GM18909 (cell line): ENCODE measurements around the gene ADSS1.

Experiments
- ATAC-seq: cut with Tn5 transposase; IDR thresholded peaks from one replicate; pipeline ENCODE4 v1.9.1; 2021; ENCODE audit warnings: mild to moderate bottlenecking; ENCODE audit not compliant: unreplicated experiment, poor library complexity

The ADSS1 gene

GRCh38 chr14:104686624-104687517 is 37.2 kb upstream of the ADSS1 start:
- no peak for ATAC-seq

- ATAC-seq = no peak
Observed at GRCh38 chr14:104687601-104688504, 36.2 kb upstream of the ADSS1 start.

GRCh38 chr14:104688505-104689108 is 35.4 kb upstream of the ADSS1 start:
- ATAC-seq = no peak

- ATAC-seq = peak; percentile 41
Observed at GRCh38 chr14:104689109-104689880, 34.7 kb upstream of the ADSS1 start, which contains the start of gene INF2. INF2 (plus strand) TSS chr14:104689618; CDS start chr14:104701366, 11,748 bp downstream.

- ATAC-seq = peak; percentile 13
Observed at GRCh38 chr14:104689881-104690711, 33.9 kb upstream of the ADSS1 start.

- ATAC-seq = no peak
Observed at GRCh38 chr14:104690861-104691455, 33.1 kb upstream of the ADSS1 start.

GRCh38 chr14:104691546-104692260 is 32.3 kb upstream of the ADSS1 start:
- ATAC-seq = no peak

- ATAC-seq = no peak
Observed at GRCh38 chr14:104692261-104692938, 31.6 kb upstream of the ADSS1 start.

GRCh38 chr14:104692939-104693315 is 31.1 kb upstream of the ADSS1 start:
- no peak for ATAC-seq

- no peak for ATAC-seq
Observed at GRCh38 chr14:104693482-104694431, 30.3 kb upstream of the ADSS1 start.

- no peak for ATAC-seq
Observed at GRCh38 chr14:104694475-104694950, 29.5 kb upstream of the ADSS1 start.

- no peak for ATAC-seq
Observed at GRCh38 chr14:104694991-104695659, 28.9 kb upstream of the ADSS1 start.

GRCh38 chr14:104695660-104696000 is 28.4 kb upstream of the ADSS1 start:
- no peak for ATAC-seq

- ATAC-seq = no peak
Observed at GRCh38 chr14:104696671-104697316, 27.2 kb upstream of the ADSS1 start.

GRCh38 chr14:104697317-104697703 is 26.7 kb upstream of the ADSS1 start:
- ATAC-seq = no peak
